SK-N-SH treated with all-trans-retinoic acid at 6 μM for 48 hours (cell line): ENCODE measurements around the gene FTO.

Experiments
- ATAC-seq: fragments of 200-7000 bp; cut with Tn5 transposase; 3 replicates; pipeline ENCODE4 v1.9.1; 2020; ENCODE audit warnings: mild to moderate bottlenecking, moderate library complexity
- ARNTL ChIP-seq: fragments of 450-650 bp; formaldehyde crosslinking; IDR thresholded peaks from 2 replicates; pipeline ENCODE4 v1.5.0; 2020; ENCODE audit warnings: low read depth, mild to moderate bottlenecking, moderate library complexity, borderline replicate concordance
- BACH2 ChIP-seq: fragments of 250-450 bp; sonication (Bioruptor Pico); IDR thresholded peaks from 2 replicates; pipeline ENCODE4 v1.9.0; 2021; ENCODE audit warnings: mild to moderate bottlenecking, borderline replicate concordance
- CREB5 ChIP-seq: fragments of 250-450 bp; sonication (Bioruptor Pico); IDR thresholded peaks from 2 replicates; pipeline ENCODE4 v1.5.1; 2020; ENCODE audit warnings: low read depth, mild to moderate bottlenecking, moderate library complexity
- ESRRG ChIP-seq: fragments of 250-450 bp; sonication (Bioruptor Pico); IDR thresholded peaks from 2 replicates; pipeline ENCODE4 v1.6.1; 2021; ENCODE audit warnings: mild to moderate bottlenecking
- GLIS3 ChIP-seq: fragments of 250-450 bp; sonication (Bioruptor Pico); IDR thresholded peaks from 2 replicates; pipeline ENCODE4 v1.5.0; 2020; ENCODE audit warnings: mild to moderate bottlenecking, moderate library complexity
- ISL1 ChIP-seq: fragments of 250-450 bp; sonication (Bioruptor Pico); IDR thresholded peaks from 2 replicates; pipeline ENCODE4 v2.1.2; 2022; ENCODE audit warnings: mild to moderate bottlenecking, moderate library complexity
- OSR1 ChIP-seq: fragments of 250-450 bp; sonication (Bioruptor Pico); IDR thresholded peaks from 2 replicates; pipeline ENCODE4 v1.8.0; 2022; ENCODE audit warnings: moderate library complexity, mild to moderate bottlenecking, inconsistent platforms
- PATZ1 ChIP-seq: fragments of 250-450 bp; sonication (Bioruptor Pico); IDR thresholded peaks from 2 replicates; pipeline ENCODE4 v1.8.0; 2020; ENCODE audit warnings: mild to moderate bottlenecking, moderate library complexity, borderline replicate concordance
- PPARA ChIP-seq: fragments of 250-450 bp; sonication (Bioruptor Pico); IDR thresholded peaks from 2 replicates; pipeline ENCODE4 v1.5.0; 2020; ENCODE audit warnings: mild to moderate bottlenecking, borderline replicate concordance
- RARB ChIP-seq: fragments of 250-450 bp; sonication (Bioruptor Pico); IDR thresholded peaks from 2 replicates; pipeline ENCODE4 v1.8.0; 2021; ENCODE audit warnings: mild to moderate bottlenecking, moderate library complexity
- TCF4 ChIP-seq: fragments of 250-450 bp; sonication (Bioruptor Pico); IDR thresholded peaks from 2 replicates; pipeline ENCODE4 v1.8.0; 2021; ENCODE audit warnings: mild to moderate bottlenecking, moderate library complexity, borderline replicate concordance
- TOX ChIP-seq: fragments of 250-450 bp; sonication (Bioruptor Pico); IDR thresholded peaks from 2 replicates; pipeline ENCODE4 v1.8.0; 2021; ENCODE audit warnings: mild to moderate bottlenecking, moderate library complexity, borderline replicate concordance
- ZC3H10 ChIP-seq: fragments of 250-450 bp; sonication (Bioruptor Pico); IDR thresholded peaks from 2 replicates; pipeline ENCODE4 v1.5.1; 2021; ENCODE audit warnings: mild to moderate bottlenecking, moderate library complexity
- ZFP3 ChIP-seq: fragments of 250-450 bp; sonication (Bioruptor Pico); IDR thresholded peaks from 2 replicates; pipeline ENCODE4 v1.5.0; 2020; ENCODE audit warnings: mild to moderate bottlenecking, moderate library complexity
- ZFP30 ChIP-seq: fragments of 450-650 bp; formaldehyde crosslinking; IDR thresholded peaks from 2 replicates; pipeline ENCODE4 v1.5.0; 2022; ENCODE audit warnings: mild to moderate bottlenecking, moderate library complexity
- ZNF565 ChIP-seq: fragments of 450-650 bp; formaldehyde crosslinking; conservative IDR thresholded peaks from 2 replicates; pipeline ENCODE4 v1.5.0; 2020; ENCODE audit warnings: low read depth, mild to moderate bottlenecking, moderate library complexity
- ZNF70 ChIP-seq: fragments of 450-650 bp; formaldehyde crosslinking; IDR thresholded peaks from 2 replicates; pipeline ENCODE4 v1.5.0; 2020; ENCODE audit warnings: mild to moderate bottlenecking, moderate library complexity
- ZNF8 ChIP-seq: fragments of 450-650 bp; formaldehyde crosslinking; IDR thresholded peaks from 2 replicates; pipeline ENCODE4 v1.5.0; 2020; ENCODE audit warnings: mild to moderate bottlenecking, moderate library complexity
- TF ChIP-seq, protein P1 (sequence below): fragments of 250-450 bp; sonication (Bioruptor Pico); IDR thresholded peaks from 2 replicates; pipeline ENCODE4 v1.5.0; 2020; ENCODE audit warnings: mild to moderate bottlenecking, moderate library complexity
- TF ChIP-seq, protein P2 (sequence below): fragments of 250-450 bp; sonication (Bioruptor Pico); IDR thresholded peaks from 2 replicates; pipeline ENCODE4 v1.5.1; 2021; ENCODE audit warnings: mild to moderate bottlenecking, moderate library complexity

The FTO gene

DNA sequence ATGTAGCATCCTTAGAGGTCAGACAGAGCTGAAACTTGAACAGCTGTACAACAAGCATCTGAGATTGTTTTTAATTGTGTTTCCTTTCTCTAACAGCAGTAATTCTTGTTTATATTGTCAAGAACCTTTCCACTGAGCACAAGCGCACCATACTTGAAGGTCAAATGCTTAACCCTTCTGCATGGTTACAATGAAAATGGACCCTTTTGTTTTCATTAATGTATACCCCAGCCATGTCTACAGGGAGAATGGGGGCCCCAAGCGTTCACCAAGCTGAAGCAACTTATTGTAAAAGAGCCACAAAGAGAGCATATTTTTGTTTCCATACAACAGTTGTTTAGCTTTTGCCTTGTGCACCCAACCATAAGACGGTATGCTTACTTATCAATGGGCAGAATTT is 210.8 kb downstream of the FTO start (continued):
- TF ChIP-seq, protein P1, sequence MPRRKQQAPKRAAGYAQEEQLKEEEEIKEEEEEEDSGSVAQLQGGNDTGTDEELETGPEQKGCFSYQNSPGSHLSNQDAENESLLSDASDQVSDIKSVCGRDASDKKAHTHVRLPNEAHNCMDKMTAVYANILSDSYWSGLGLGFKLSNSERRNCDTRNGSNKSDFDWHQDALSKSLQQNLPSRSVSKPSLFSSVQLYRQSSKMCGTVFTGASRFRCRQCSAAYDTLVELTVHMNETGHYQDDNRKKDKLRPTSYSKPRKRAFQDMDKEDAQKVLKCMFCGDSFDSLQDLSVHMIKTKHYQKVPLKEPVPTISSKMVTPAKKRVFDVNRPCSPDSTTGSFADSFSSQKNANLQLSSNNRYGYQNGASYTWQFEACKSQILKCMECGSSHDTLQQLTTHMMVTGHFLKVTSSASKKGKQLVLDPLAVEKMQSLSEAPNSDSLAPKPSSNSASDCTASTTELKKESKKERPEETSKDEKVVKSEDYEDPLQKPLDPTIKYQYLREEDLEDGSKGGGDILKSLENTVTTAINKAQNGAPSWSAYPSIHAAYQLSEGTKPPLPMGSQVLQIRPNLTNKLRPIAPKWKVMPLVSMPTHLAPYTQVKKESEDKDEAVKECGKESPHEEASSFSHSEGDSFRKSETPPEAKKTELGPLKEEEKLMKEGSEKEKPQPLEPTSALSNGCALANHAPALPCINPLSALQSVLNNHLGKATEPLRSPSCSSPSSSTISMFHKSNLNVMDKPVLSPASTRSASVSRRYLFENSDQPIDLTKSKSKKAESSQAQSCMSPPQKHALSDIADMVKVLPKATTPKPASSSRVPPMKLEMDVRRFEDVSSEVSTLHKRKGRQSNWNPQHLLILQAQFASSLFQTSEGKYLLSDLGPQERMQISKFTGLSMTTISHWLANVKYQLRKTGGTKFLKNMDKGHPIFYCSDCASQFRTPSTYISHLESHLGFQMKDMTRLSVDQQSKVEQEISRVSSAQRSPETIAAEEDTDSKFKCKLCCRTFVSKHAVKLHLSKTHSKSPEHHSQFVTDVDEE (CRISPR knock-in tag), result no peak

DNA sequence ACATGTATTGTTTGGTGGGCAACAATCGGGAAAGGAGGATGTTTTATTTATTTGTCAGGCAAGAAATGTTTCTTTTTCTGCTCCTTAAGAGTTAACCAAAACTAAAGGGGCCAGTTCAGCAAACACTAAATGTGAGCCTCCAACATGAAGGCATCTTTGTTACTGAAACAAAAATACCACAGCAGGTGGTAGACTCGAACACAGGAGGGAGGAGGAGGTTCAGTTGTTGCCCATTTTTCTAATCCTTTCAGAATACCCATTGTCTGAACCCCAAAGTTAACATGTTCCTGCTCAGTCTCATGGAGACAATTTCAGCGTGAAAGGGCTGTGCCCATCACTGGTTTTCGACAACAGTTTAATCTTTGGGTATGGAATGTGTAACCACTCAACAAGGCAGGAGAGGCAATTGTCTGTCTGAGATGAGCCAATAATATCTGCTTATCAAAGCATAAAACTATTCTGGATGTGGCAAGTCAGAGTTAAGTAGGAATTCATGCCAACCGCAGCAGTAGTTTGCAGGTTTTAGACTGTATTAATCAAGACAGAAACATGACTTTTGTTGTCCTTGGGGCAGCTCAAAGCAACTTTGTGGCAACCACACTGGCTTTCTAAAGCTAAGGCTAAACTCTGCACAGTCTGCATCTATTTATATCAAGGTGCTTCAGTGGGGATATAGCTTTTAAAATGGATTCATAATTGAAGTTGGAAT is 211.7 kb downstream of the FTO start:
- no peak; the same call in 2 of the 3 replicates for ATAC-seq
- TF ChIP-seq OSR1 (CRISPR knock-in tag), result no peak
- TF ChIP-seq ISL1, result peak; percentile 38

- ATAC-seq, result no peak
- TF ChIP-seq RARB (CRISPR knock-in tag) (no peak), ZNF565 (CRISPR knock-in tag) (no peak), ZFP3 (CRISPR knock-in tag) (no peak), PATZ1 (CRISPR knock-in tag) (no peak), PPARA (no peak), ZC3H10 (CRISPR knock-in tag) (no peak), ISL1 (no peak), GLIS3 (CRISPR knock-in tag) (no peak), ZNF70 (CRISPR knock-in tag) (no peak), ARNTL (no peak), ZFP30 (no peak)
- TF ChIP-seq, protein P2, sequence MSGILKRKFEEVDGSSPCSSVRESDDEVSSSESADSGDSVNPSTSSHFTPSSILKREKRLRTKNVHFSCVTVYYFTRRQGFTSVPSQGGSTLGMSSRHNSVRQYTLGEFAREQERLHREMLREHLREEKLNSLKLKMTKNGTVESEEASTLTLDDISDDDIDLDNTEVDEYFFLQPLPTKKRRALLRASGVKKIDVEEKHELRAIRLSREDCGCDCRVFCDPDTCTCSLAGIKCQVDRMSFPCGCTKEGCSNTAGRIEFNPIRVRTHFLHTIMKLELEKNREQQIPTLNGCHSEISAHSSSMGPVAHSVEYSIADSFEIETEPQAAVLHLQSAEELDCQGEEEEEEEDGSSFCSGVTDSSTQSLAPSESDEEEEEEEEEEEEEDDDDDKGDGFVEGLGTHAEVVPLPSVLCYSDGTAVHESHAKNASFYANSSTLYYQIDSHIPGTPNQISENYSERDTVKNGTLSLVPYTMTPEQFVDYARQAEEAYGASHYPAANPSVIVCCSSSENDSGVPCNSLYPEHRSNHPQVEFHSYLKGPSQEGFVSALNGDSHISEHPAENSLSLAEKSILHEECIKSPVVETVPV, result no peak
Measured at GRCh38 chr16:53920988-53921387, 217.0 kb downstream of the FTO start.

DNA sequence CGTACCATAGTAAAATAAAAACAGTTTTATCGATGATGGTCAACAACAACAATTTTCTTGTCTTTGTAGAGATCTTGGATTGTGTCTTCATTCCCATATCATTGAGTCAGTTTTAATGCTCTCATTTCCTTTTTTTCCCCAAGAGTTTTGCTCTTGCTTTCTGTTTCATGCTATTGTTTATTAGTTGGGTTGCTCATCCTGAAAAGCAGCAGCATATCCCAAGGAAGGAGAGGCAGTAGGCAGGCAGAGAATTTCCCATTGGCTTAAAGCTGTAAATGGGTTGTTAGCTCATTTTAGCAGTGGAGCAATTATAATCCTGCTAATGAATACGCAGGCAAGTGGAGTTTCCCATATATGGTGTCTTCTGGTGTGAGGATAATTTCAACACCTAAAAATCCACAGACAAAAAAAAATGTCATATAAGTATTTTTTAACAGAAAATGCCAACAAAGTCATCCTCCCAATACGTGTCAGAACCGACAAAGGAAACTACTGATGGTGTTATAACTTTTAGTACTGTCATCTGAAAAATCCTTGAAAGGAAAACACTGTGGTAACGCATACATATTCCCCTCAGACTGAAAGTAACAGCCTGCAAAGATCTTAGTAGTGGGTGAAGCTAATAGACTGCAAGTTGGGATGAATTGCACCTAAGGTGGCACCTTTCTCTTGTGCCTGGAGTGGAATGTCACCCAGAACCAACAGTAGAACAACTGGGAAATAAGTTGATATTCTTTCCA is 218.3 kb downstream of the FTO start:
- no peak for TF ChIP-seq ZNF70 (CRISPR knock-in tag)
- TF ChIP-seq ZFP3 (CRISPR knock-in tag), result no peak
- no peak for TF ChIP-seq TCF4 (CRISPR knock-in tag)
- no peak for TF ChIP-seq PPARA
- TF ChIP-seq CREB5 (CRISPR knock-in tag), result no peak
- TF ChIP-seq, protein P1 (CRISPR knock-in tag), result no peak
- TF ChIP-seq RARB (CRISPR knock-in tag), result no peak
- TF ChIP-seq ZNF8 (CRISPR knock-in tag), result no peak
- no peak for TF ChIP-seq BACH2 (CRISPR knock-in tag)
- TF ChIP-seq ZFP30, result no peak
- TF ChIP-seq ISL1, result no peak
- TF ChIP-seq TOX, result no peak
- no peak for TF ChIP-seq ARNTL
- no peak for TF ChIP-seq GLIS3 (CRISPR knock-in tag)
- TF ChIP-seq ESRRG (CRISPR knock-in tag), result no peak
- no peak for TF ChIP-seq PATZ1 (CRISPR knock-in tag)
- TF ChIP-seq ZC3H10 (CRISPR knock-in tag), result no peak
- TF ChIP-seq, protein P2, result no peak
- TF ChIP-seq, all 23 proteins: peak for 0
- no peak for ATAC-seq
